ENCODE results near the gene GNG2. TPM values are rescaled to one million over a fixed set of nuclear protein-coding genes. Genes with fewer than 3 reads are reported as not detected.

GNG2 gene
- total RNA-seq, 1 donor from 2014 or later: 80.8 TPM

DNA sequence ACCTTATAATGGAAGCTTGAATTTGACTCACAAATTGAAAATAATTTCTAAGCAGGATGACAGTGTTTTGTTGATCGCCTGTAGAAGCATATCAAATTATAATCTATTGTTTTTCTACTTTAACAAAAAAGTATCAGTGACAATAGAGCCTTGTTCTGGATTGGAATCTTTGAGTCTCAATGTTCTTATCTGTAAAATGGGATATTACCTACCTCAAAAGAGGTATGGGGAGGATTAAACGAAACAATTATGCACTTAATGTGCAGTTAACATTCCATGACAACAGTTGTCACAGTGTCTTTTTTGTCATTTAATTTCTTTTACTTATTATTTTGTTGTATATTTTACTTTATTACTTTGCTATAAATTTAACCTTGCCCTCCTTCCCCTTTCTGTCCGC, 130.1 kb downstream of the GNG2 start:
- no peaks in the 10 kb centered on the region for H3K9me3 Mint-ChIP-seq (ENCODE audit: unreplicated experiment)
- TF ChIP-seq, protein P1, sequence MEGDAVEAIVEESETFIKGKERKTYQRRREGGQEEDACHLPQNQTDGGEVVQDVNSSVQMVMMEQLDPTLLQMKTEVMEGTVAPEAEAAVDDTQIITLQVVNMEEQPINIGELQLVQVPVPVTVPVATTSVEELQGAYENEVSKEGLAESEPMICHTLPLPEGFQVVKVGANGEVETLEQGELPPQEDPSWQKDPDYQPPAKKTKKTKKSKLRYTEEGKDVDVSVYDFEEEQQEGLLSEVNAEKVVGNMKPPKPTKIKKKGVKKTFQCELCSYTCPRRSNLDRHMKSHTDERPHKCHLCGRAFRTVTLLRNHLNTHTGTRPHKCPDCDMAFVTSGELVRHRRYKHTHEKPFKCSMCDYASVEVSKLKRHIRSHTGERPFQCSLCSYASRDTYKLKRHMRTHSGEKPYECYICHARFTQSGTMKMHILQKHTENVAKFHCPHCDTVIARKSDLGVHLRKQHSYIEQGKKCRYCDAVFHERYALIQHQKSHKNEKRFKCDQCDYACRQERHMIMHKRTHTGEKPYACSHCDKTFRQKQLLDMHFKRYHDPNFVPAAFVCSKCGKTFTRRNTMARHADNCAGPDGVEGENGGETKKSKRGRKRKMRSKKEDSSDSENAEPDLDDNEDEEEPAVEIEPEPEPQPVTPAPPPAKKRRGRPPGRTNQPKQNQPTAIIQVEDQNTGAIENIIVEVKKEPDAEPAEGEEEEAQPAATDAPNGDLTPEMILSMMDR (IDR thresholded peaks at IDR 0.05; ENCODE audit: unreplicated experiment): no peak
- H3K36me3 Mint-ChIP-seq (ENCODE audit: low read depth, unreplicated experiment): peaks cover 7% of the 10 kb centered on the region
- peaks cover 17% of the 10 kb centered on the region for H3K4me1 Mint-ChIP-seq (ENCODE audit: unreplicated experiment)
- DNase-seq (ENCODE audit: low spot score): no peak
- no peak overlapping the region for H3K27ac Mint-ChIP-seq (ENCODE audit: unreplicated experiment)
- H3K4me3 Mint-ChIP-seq (ENCODE audit: unreplicated experiment): peak overlapping the region; percentile 96
- H3K27me3 Mint-ChIP-seq (ENCODE audit: unreplicated experiment): no peaks in the 10 kb centered on the region

DNA sequence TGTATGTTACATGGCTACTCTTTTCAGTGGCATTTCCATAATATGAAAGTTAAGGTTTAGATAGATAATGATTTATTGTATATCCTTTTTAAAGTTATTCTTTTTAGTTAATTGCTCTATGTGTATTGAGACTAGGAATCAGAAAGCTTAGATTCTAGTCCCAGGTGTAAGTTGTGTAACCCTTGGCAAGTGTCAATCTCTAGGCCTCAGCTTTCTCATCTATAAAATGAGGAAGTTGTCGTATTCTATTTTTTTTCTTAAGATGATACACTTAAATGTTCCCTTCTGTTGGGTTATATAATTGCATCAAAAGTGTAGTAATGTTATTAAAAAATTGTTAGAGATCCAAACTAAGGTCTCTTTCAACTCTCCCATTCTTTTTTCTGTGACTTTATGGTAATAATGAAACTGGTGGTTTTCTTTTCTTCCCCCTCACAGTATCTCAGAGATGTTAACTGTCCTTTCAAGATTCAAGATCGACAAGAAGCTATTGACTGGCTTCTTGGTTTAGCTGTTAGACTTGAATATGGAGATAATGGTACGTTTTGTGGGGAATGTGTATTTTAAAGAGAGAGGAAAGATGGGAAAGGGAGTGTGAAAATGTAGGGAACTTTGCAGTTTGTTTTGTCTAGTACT, 133.0 kb downstream of the GNG2 start:
- H3K36me3 Mint-ChIP-seq (ENCODE audit: low read depth, unreplicated experiment): peaks cover 7% of the 10 kb centered on the region

DNA sequence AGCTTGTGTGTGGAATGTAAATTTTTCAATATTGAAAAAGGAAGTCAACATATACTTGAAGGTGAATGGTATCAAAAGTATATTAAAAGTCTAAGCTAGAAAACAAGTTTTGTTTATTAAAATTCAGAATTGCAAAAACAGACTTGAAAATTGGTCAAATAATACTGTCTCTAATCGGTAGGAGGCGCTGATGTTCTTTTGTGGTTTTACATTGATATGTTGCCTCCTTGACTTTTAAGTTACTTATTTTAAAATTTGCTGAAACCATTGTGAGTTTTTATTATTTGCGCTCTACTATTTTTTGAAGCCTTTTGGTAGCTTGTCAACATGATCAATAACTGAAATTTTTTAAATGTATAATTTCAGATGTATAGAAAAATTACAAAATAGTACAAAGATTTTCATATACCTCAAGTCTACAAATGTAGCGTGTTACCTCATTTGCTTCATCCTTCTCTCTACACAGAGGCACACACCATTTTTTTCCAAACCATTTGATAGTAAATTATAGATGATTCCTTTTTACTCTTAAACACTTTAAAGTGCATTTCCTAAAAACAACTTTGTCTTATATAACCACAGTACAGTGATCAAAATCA, 135.8 kb downstream of the GNG2 start:
- no peak for DNase-seq (ENCODE audit: low spot score)
- H3K36me3 Mint-ChIP-seq (ENCODE audit: low read depth, unreplicated experiment): peaks cover 12% of the 10 kb centered on the region

More for the DNA sequence above, 133.0 kb downstream of the GNG2 start:
- Mint-ChIP-seq H3K9me3 (ENCODE audit: unreplicated experiment) (no peaks in the 10 kb centered on the region), H3K4me1 (ENCODE audit: unreplicated experiment) (peaks cover 16% of the 10 kb centered on the region), H3K27ac (ENCODE audit: unreplicated experiment) (no peak overlapping the region), H3K4me3 (ENCODE audit: unreplicated experiment) (no peak overlapping the region), H3K27me3 (ENCODE audit: unreplicated experiment) (no peaks in the 10 kb centered on the region)
- TF ChIP-seq, protein P1 (IDR thresholded peaks at IDR 0.05; ENCODE audit: unreplicated experiment): no peak
- DNase-seq (ENCODE audit: low spot score): no peak

DNA sequence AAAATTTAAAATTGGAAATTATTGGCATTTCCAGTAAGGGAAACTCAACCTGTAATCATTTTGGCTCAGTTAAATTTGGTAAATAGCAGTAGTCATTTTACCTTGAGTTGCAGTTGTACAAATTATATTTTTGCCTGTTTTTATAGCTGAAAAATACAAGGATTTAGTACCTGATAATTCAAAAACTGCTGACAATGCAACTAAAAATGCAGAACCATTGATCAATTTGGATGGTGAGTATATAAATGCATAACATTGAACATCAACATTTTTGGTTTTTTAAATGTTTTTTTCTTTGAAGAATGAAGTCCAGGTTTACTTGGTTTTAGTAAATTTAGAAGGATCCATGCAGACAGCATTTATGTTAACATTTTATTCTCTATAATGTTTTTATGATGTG, 137.9 kb downstream of the GNG2 start:
- Mint-ChIP-seq H3K4me1 (ENCODE audit: unreplicated experiment) (peaks cover 6% of the 10 kb centered on the region), H3K36me3 (ENCODE audit: low read depth, unreplicated experiment) (peaks cover 15% of the 10 kb centered on the region)

More for the DNA sequence above, 135.8 kb downstream of the GNG2 start:
- Mint-ChIP-seq H3K27ac (ENCODE audit: unreplicated experiment) (no peak overlapping the region), H3K4me1 (ENCODE audit: unreplicated experiment) (peaks cover 4% of the 10 kb centered on the region), H3K9me3 (ENCODE audit: unreplicated experiment) (no peaks in the 10 kb centered on the region), H3K4me3 (ENCODE audit: unreplicated experiment) (no peak overlapping the region), H3K27me3 (ENCODE audit: unreplicated experiment) (no peaks in the 10 kb centered on the region)
- TF ChIP-seq, protein P1 (IDR thresholded peaks at IDR 0.05; ENCODE audit: unreplicated experiment): peak; percentile 81

More for the DNA sequence above, 137.9 kb downstream of the GNG2 start:
- Mint-ChIP-seq H3K27me3 (ENCODE audit: unreplicated experiment) (no peaks in the 10 kb centered on the region), H3K27ac (ENCODE audit: unreplicated experiment) (no peak overlapping the region), H3K9me3 (ENCODE audit: unreplicated experiment) (no peaks in the 10 kb centered on the region), H3K4me3 (ENCODE audit: unreplicated experiment) (no peak overlapping the region)
- DNase-seq (ENCODE audit: low spot score): no peak
- TF ChIP-seq, protein P1 (IDR thresholded peaks at IDR 0.05; ENCODE audit: unreplicated experiment): no peak

Measured in endothelial cell (in vitro differentiated cells).